HG03354 (cell line): ENCODE results near the gene DIPK1A.
"Not testable (repeated sequence)": the region's sequence is repeated elsewhere in the genome, so short reads cannot be mapped to it uniquely, and the experiment has no call there.

Experiments
- ATAC-seq: cut with Tn5 transposase; IDR thresholded peaks from one replicate; pipeline ENCODE4 v1.9.1; 2021; ENCODE audit warnings: mild to moderate bottlenecking; ENCODE audit not compliant: unreplicated experiment, poor library complexity, severe bottlenecking

Gene DIPK1A

DNA sequence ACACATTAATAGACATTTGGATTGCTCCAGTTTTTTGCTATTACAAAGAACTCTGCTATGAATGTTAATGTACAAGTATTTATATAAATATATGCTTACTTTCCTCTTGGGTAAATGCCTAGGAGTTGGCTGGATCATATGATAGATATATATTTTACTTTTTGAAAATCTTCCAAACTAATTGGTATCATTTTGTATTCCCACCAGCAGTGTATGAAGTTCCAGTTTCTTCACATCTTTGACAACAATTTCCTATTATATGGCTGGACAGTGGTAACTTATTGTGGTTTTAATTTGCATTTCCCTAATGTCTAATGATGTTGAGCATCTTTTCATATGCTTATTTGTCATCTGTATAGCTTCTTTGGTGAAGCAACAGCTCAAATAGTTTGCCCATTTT is 23.8 kb upstream of the DIPK1A start:
- ATAC-seq, result no peak

DNA sequence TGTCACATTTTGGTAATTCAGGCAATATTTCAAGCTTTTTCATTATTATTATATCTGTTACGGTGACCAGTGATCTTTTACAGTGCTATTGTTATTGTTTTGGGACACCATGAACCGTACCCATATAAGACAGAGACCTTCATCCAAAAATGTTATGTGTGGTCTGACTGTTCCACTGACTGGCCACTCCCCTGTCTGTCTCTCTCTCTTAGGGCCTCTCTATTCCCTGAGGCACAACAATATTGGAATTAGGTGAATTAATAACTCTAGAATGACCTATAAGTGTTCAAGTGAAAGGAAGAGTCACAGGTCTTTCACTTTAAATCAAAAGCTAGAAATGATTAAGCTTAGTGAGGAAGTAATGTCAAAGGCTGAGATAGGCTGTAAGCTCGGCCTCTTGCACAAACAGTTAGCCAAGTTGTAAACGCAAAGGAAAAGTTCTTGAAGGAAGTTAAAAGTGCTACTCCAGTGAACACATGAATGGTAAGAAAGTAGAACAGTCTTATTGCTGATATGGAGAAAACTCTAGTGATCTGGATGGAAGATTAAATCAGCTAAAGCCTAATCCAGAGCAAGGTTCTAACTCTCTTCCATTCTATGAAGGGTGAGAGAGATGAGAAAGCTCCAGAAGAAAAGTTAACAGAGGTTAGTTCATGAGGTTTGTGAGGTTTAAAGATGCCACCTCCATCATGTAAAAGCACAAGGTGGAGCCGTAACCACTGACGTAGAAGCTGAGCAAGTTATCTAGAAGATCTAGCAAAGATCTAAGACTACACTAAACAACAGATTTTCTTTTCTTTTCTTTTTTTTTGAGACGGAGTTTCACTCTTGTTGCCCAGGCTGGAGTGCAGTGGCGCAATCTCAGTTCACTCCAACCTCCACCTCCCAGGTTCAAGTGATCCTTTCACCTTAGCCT is 19.7 kb upstream of the DIPK1A start:
- peak; percentile 75 for ATAC-seq

DNA sequence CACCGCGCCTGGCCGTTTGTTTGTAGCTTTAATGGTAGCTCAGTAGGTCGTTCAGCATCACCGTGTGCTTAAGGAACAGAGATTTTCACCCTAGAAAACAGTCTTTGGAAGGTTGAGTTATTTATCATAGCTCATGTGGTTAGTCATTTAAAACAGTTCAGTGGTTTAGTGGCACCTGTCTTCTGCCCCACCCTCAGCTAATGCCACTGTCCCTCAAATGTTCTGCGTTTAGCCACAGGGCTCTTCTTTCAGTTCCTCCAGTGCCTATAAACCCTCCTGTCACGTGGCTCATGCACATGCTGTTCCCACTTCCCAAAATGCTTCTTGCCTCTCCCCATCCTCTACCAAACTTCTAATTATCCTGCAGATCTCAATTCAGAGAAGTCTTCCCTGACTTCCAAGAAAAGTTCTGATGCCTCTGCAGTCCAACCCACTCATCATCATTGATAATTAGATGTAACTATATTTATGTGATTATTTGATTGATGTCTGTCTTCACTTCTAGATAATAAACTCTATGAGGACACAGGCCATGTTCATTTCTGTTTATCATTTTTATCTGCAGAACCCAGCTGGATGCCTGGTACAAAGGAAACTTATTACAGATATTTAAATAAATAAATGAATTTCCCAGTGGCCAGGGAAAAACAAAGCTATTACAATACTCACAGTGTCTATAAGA is 14.4 kb upstream of the DIPK1A start:
- ATAC-seq, result peak; percentile 76

- ATAC-seq, result not testable (repeated sequence)
These were observed 12.8 kb upstream of the DIPK1A start for GRCh38 chr1:92974112-92974511.

DNA sequence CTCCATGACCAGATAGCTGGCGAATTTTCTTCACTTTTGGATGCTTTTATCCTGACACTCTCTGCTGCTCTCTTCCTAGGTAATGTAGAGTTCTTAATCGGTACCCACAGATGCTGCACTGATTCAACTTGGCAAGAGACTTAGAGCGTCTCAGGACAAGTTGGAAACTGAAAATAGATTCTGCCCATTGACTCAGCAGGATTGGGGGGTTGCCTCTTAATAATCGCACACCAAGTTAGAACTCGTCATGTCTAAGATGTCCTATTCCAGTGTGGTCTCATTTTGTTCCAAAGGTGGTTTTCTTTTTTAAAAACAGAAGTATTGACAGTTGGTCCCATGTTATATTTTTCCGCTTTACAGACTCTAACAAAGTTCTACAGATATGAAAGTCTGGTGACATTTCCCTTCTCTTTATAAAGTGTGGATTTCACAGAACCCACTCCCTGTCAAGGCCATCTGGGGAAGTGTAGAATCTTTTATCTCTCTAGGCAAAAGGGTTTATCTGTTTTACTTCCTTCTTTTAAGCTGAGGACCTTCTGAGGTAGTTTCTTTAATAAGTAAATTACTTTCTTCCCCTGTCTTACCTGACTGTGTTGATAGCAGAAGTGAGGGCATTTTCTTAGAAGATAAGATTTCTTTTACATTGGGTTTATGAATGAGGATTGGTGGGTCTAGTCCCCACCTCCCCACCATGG is 12.1 kb upstream of the DIPK1A start:
- ATAC-seq, result no peak

DNA sequence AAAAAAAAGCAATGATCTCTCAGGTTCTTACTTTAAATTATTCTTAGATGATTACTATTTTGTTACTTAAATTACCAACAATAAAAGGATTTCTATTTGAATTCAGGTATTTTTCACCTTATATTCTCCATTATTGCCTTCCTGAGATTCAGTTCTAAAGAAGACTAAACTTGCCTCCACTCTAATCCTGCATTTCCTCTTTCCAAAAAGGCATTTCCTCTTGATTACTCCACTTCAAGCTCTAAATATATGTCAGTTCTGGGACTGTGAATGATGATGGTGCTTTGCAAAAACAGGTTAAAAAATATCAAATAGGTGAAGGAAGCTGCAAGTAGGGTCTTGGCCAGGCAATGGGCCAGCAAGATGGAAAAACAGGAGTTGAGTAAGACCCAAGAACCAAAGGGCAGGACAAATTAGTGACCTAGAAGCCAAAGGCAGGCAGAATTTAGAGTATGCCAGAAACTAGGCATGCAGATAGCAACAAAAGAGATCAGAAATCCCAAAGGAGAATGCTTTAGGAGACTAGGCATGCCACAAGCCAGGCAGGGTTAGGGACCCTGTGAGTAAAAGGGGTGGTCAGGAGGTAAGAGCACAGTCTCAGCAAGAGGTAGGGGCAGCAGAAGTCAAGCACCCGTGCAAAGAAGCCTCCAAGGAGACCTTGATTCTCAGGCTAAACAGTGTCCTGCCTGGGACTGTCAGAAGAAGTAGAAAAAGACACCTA is 11.3 kb upstream of the DIPK1A start:
- ATAC-seq, result no peak

- ATAC-seq, result not testable (repeated sequence)
These were observed 10.7 kb upstream of the DIPK1A start for GRCh38 chr1:92971932-92972331.

DNA sequence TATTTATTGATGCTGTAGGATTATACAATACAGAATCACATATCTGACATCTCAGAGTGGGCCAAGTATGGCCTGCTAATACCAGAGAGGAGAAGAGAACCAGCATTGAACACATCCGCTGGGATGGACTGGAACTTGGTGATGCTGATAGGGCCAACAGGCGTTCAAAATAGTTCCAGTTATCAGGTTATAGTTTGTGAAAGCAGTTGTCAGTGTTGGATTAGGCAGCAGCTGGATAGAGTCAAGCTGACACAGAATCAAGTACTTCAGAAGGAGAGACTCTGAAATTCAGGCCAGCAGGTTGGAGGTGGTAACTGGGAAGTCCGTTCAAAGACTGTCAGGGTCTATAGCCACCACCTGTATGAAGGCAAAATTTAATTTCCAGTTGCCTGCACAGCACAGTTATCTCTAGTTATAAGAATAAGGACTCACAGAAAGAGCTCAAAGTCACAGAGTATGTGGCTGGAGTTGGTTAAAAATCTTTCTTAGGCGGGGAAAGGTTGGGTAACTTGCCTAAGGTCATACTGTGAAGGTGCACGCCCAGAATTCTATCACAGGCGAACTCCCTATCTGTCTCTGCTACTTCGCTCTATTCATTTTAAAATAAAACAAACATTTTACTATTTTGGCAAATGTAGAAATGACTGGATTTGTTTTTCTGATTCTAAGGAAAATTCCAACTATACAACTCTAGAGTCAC is 9.9 kb upstream of the DIPK1A start:
- ATAC-seq, result no peak

GRCh38 chr1:92969517-92969916 is 8.3 kb upstream of the DIPK1A start:
- ATAC-seq, result no peak

DNA sequence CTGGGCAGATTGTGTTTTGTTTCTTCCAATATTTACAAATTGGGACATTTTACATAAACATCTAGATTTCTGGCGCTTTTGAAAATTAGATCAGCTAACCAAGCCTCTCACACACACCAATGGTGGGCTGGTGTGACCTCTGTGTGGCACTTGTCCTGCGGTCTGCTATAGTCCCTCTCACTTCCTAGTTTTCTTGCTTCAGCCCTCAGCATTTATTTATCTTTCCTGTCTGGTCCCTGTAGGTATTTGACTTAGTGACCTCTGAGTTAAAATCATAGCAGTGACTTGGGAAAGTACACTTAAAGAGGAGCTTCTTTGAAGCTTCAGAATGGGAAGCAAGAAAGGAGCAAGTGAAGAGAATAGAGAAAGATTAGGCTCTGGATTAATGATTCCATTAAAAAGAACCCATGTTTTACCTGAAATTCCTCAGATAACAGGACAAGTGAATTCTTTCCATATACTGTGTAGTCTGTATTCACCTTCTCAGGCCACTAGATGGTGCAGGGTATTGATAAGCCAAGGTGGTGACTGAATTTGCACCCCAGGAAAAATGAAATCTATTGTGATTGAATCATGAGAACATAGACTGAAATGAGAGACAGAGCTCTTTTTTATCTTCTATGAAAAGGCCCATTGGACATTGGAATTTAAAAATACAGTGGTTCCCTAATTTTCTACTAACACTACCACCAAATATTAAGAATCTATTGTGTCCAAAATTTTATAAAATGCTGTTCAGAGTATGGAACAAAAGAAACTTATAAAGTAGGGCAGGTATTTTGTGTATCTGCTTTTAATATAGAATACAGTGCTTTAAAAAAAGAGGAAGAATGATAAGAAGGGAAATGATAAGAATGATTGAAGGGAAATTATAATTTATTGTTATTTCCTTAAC is 7.1 kb upstream of the DIPK1A start:
- ATAC-seq, result peak; percentile 68

DNA sequence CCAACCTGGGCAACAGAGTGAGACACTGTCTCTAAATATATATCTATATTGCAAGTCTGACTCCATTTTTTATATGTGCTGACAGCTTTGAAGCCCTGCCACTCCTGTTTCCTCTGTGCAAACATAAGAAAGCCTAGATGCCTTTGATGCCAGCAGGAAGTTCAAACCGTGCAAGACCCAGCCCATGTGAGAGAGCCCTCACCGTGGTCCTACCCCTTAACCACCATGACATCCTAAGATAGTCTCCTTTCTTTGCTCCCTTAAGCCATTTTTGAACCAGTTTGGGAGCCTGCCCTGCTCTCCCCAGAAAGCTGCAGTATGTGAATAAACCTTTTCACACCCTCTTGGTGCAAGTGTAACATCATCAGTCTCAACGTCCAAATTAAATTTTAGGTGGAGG is 3.7 kb upstream of the DIPK1A start:
- ATAC-seq, result no peak

DNA sequence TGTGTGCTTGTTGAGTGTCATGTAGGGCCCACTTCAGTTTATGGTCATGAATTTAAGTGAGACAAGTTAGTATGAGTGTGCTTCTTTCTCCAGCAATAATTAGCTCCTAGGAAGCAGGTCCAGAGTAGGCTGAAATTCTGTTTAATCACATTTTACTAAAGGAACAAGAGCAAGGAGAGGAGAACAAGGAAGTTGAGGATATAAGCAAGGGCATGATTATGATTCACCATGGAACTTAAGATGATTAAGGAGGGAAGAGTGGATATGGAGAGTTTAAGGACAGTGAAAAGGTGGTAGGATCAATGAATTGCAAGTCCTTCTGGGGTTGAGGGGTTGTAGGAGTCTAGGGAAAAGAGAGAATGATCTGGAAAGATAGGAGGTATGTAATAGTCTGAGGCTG is 3.1 kb upstream of the DIPK1A start:
- ATAC-seq, result no peak

- ATAC-seq, result peak; percentile 66
These were observed 862 bp upstream of the DIPK1A start for GRCh38 chr1:92961896-92962752.

- peak; percentile 39 for ATAC-seq
These were observed 699 bp downstream of the DIPK1A start for GRCh38 chr1:92960395-92961130.

GRCh38 chr1:92958203-92958970 is 2.9 kb downstream of the DIPK1A start:
- no peak for ATAC-seq
